Small intestine (tissue), 7 donors: ENCODE data around the gene VPS13D. TPM values are rescaled to one million over a fixed set of nuclear protein-coding genes. Genes with fewer than 3 reads are reported as not detected.
"Not testable (repeated sequence)": the region's sequence is repeated elsewhere in the genome, so short reads cannot be mapped to it uniquely, and the experiment has no call there.

Source experiments
- DNase-seq, 2 donors: peaks; one replicate each; pipeline versions ENCODE4 v3.0.0 to v3.0.0-alpha.2; 2013
- FAIRE-seq: peaks from 2 replicates; lab custom pipeline; 2012; peaks lifted over from hg19 to GRCh38; lab: Jason Lieb, UNC
- H3K27ac ChIP-seq, 3 donors: one replicate each; pipeline ENCODE4 v1.5.1; 2013; ENCODE audit warnings: low read length in 2 of 3, mild to moderate bottlenecking in 2 of 3, control low read depth in 1 of 3, inconsistent platforms in 1 of 3, low read depth in 1 of 3, moderate library complexity in 1 of 3
- H3K27me3 ChIP-seq, 3 donors: one replicate each; pipeline ENCODE4 v1.6.1; 2013; ENCODE audit warnings: low read length in 3 of 3, inconsistent platforms in 1 of 3; ENCODE audit not compliant: control insufficient read depth in 3 of 3, insufficient read depth in 3 of 3
- H3K36me3 ChIP-seq, 3 donors: one replicate each; pipeline ENCODE4 v1.6.1; 2013; ENCODE audit warnings: low read length in 3 of 3, inconsistent platforms in 1 of 3, low read depth in 1 of 3, mild to moderate bottlenecking in 1 of 3, moderate library complexity in 1 of 3; ENCODE audit not compliant: control insufficient read depth in 3 of 3, insufficient read depth in 2 of 3
- H3K4me1 ChIP-seq, 3 donors: one replicate each; pipeline ENCODE4 v1.6.1; 2013; ENCODE audit warnings: low read length in 2 of 3, inconsistent platforms in 1 of 3, low read depth in 1 of 3, mild to moderate bottlenecking in 1 of 3, moderate library complexity in 1 of 3; ENCODE audit not compliant: control insufficient read depth in 3 of 3, insufficient read depth in 2 of 3
- H3K4me3 ChIP-seq, 3 donors: one replicate each; pipeline ENCODE4 v1.5.1; 2013; ENCODE audit warnings: low read length in 3 of 3, control low read depth in 1 of 3, inconsistent platforms in 1 of 3, low read depth in 1 of 3, mild to moderate bottlenecking in 1 of 3, moderate library complexity in 1 of 3
- H3K9me3 ChIP-seq, 2 donors: one replicate each; pipeline ENCODE4 v1.6.1; 2013; ENCODE audit warnings: low read depth in 1 of 2, low read length in 1 of 2; ENCODE audit not compliant: control insufficient read depth in 2 of 2, insufficient read depth in 1 of 2
- WGBS, 3 donors: extraction: QIAGEN DNeasy Blood & Tissue Kit; methylation state at CpG; one replicate each; pipeline ENCODE4 v1.1.7; 2013; 5-methylcytosine and 5-hydroxymethylcytosine counted together
- polyA plus RNA-seq, 4 donors: library from polyadenylated mRNA; stranded (reverse) in 3 of 4; unstranded in 1 of 4; fragments of 200-250 nt in 3 of 4; fragments of 120-200 nt in 1 of 4; gene quantifications; one replicate each; pipeline versions ENCODE4 v1.2.1 to v1.2.3, GENCODE V29; 2013
- donor health status: healthy with polysubstance abuse.
- donor health status: control.
- donor health status: control.
- donor health status: Bipolar disorder and iron deficiency.
- donor health status: healthy.

Gene VPS13D
- polyA plus RNA-seq, 4 donors, result 15.9 to 21.5 (median 17.7) TPM

- H3K4me1 ChIP-seq, result peaks cover 0 to 8% (median 0%) of the 10 kb centered on the region in 3 donors
- H3K4me3 ChIP-seq, result no peak overlapping the region
- WGBS, 3 donors, result 88 to 94% (median 91%) methylated on average over 8 of the region's 8 CpGs
- H3K9me3 ChIP-seq, result no peaks in the 10 kb centered on the region
- FAIRE-seq (no peak), DNase-seq (no peak)
- peaks cover 0 to 10% (median 0%) of the 10 kb centered on the region in 3 donors for H3K36me3 ChIP-seq
- no peaks in the 10 kb centered on the region for H3K27me3 ChIP-seq
- no peak overlapping the region for H3K27ac ChIP-seq
These were observed 284.8 kb downstream of the VPS13D start for GRCh38 chr1:12514590-12514989.

GRCh38 chr1:12515234-12515633 lies 285.4 kb downstream of the VPS13D start:
- peaks cover 0 to 5% (median 0%) of the 10 kb centered on the region in 3 donors for H3K4me1 ChIP-seq
- no peaks in the 10 kb centered on the region for H3K9me3 ChIP-seq
- 91 to 97% (median 95%) methylated on average over 5 of the region's 5 CpGs for WGBS, 3 donors
- no peak overlapping the region for H3K4me3 ChIP-seq
- H3K27me3 ChIP-seq, result no peaks in the 10 kb centered on the region
- no peak for FAIRE-seq
- H3K36me3 ChIP-seq, result peaks cover 0 to 10% (median 0%) of the 10 kb centered on the region in 3 donors
- no peak for DNase-seq
- H3K27ac ChIP-seq, result no peak overlapping the region

GRCh38 chr1:12516741-12517140 lies 286.9 kb downstream of the VPS13D start:
- 92 to 97% (median 97%) methylated on average over 13 of the region's 13 CpGs for WGBS, 3 donors
- H3K4me1 ChIP-seq, result no peaks in the 10 kb centered on the region
- H3K36me3 ChIP-seq, result peaks cover 0 to 2% (median 0%) of the 10 kb centered on the region in 3 donors
- DNase-seq (no peak), FAIRE-seq (no peak)
- no peak overlapping the region for H3K4me3 ChIP-seq
- H3K27ac ChIP-seq, result no peak overlapping the region
- no peaks in the 10 kb centered on the region for H3K27me3 ChIP-seq
- H3K9me3 ChIP-seq, result no peaks in the 10 kb centered on the region

- Histone ChIP-seq H3K4me1 (no peaks in the 10 kb centered on the region), H3K27ac (no peak overlapping the region), H3K4me3 (no peak overlapping the region), H3K36me3 (no peaks in the 10 kb centered on the region), H3K9me3 (no peaks in the 10 kb centered on the region), H3K27me3 (no peaks in the 10 kb centered on the region)
- WGBS, 3 donors, result 27 to 33% (median 33%) methylated on average over 21 of the region's 21 CpGs
- no peak for FAIRE-seq
- DNase-seq, result peak in 1 of 2 donors; percentile 71
These were observed 289.3 kb downstream of the VPS13D start for GRCh38 chr1:12518931-12519692.

- no peak for FAIRE-seq
- no peaks in the 10 kb centered on the region for H3K36me3 ChIP-seq
- no peaks in the 10 kb centered on the region for H3K9me3 ChIP-seq
- 85 to 90% (median 86%) methylated on average over 11 of the region's 11 CpGs for WGBS, 3 donors
- H3K4me1 ChIP-seq, result no peaks in the 10 kb centered on the region
- no peaks in the 10 kb centered on the region for H3K27me3 ChIP-seq
- DNase-seq, result no peak
- no peak overlapping the region for H3K4me3 ChIP-seq
- H3K27ac ChIP-seq, result no peak overlapping the region
These were observed 290.0 kb downstream of the VPS13D start for GRCh38 chr1:12519693-12520364.

GRCh38 chr1:12521096-12521495 lies 291.3 kb downstream of the VPS13D start:
- FAIRE-seq (no peak), DNase-seq (no peak)
- no peaks in the 10 kb centered on the region for H3K36me3 ChIP-seq
- no peaks in the 10 kb centered on the region for H3K9me3 ChIP-seq
- 58 to 74% (median 72%) methylated on average over 5 of the region's 5 CpGs for WGBS, 3 donors
- H3K4me3 ChIP-seq, result no peak overlapping the region
- H3K27ac ChIP-seq, result no peak overlapping the region
- peaks cover 4 to 9% (median 6%) of the 10 kb centered on the region in 3 donors for H3K4me1 ChIP-seq
- no peaks in the 10 kb centered on the region for H3K27me3 ChIP-seq

GRCh38 chr1:12522780-12523179 lies 292.9 kb downstream of the VPS13D start:
- not testable (repeated sequence) for H3K27me3 ChIP-seq, H3K4me1 ChIP-seq, FAIRE-seq, H3K27ac ChIP-seq, H3K9me3 ChIP-seq, H3K4me3 ChIP-seq, H3K36me3 ChIP-seq, DNase-seq
- WGBS, 3 donors, result 97 to 100% (median 97%) methylated on average over 9 of the region's 9 CpGs

- no peak for FAIRE-seq
- WGBS, 3 donors, result 94 to 99% (median 97%) methylated on average over 2 of the region's 2 CpGs
- Histone ChIP-seq H3K27ac (no peak overlapping the region), H3K4me1 (peaks cover 8 to 20% (median 14%) of the 10 kb centered on the region in 3 donors), H3K36me3 (no peaks in the 10 kb centered on the region), H3K9me3 (no peaks in the 10 kb centered on the region), H3K27me3 (no peaks in the 10 kb centered on the region), H3K4me3 (no peak overlapping the region)
- DNase-seq, result no peak
These were observed 294.4 kb downstream of the VPS13D start for GRCh38 chr1:12524266-12524665.
